NCI-H1436 treated with DMSO at 0.1 percent for 48 hours (cell line): ENCODE results near the gene GALR2.
"Not testable (repeated sequence)": the region's sequence is repeated elsewhere in the genome, so short reads cannot be mapped to it uniquely, and the experiment has no call there.

Source experiments
- DNase-seq: peaks from one replicate; lab custom pipeline; 2025; lab: John Stamatoyannopoulos, UW

Gene GALR2

GRCh38 chr17:76050538-76051467, 23.8 kb upstream of the GALR2 start:
- no peak for DNase-seq

GRCh38 chr17:76051561-76051960, 23.0 kb upstream of the GALR2 start:
- no peak for DNase-seq

DNA sequence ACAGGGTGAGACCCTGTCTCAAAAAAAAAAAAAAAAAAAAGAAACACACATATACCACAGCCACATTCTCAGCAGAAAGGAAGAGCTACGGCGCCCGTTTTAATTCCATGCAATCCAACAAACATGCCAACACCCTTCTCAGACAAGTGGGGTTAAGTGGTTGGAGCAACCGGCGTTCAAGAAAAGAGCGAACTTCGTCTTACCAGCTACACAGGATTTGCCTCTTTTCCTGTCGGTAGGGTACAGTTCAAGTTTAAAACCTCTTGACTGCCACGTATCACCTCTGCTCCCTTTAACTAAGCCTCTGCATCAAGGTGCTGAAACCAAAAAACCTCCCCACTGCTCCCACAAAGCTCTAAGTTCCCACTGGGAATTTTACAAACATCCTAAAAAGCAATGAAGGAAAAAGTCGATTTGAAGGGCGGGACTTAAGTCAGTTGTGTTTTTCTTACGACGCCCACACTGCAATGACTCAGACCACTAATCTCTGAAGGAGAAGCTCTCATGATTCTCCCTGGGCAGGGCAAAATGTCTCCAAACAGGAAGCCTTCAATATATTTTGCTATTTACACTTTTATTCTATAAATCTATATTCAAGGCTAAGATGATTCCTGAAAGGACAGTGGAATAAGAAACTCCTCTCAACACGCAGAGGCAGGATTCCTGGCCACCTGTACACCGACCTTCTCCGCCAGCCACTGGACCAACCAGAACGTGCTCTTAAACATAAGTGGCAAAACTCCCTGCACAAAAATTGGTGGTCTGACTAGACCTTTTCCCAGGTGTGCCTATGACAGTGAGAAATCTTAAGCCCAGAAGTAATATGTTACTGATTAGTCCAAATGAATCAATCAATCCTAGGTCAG, 21.1 kb upstream of the GALR2 start:
- DNase-seq = no peak

DNA sequence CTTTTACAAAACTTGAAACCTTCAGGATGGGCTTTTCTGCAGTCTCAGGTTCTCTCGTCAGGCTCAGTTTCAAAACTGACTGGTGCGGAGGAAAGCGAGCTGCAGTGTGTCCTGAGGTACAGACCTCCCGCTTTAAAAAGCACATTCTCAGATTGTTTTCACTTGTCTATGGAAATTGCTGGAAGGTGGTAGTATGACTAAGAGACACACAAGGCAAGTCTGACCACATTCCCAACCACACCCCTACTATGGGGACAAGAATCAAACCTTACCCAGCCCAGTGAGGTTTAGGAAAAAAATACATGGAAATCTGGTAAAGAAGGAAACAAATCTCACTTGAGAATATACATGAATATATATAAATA, 20.5 kb upstream of the GALR2 start:
- no peak for DNase-seq

DNA sequence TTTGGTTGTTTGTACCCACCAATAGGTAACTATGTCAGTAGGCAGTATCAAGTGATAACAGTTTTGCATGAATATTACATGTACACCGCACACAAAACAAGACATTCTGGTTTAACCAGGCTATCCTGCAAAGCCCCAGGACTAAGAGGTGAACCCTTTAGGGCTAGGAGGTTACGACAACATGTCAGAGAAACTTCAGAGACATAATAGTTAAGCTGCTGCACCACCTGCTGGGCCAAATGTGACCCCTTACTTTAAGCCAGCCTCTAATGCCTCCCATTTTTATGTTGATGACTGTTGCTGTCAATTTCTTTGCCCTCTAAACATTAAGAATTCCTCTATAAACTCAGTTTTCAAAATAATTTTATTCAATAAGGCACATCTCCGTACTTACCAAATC, 17.7 kb upstream of the GALR2 start:
- DNase-seq = no peak

- not testable (repeated sequence) for DNase-seq
Measured at GRCh38 chr17:76058264-76058663, 16.3 kb upstream of the GALR2 start.

DNA sequence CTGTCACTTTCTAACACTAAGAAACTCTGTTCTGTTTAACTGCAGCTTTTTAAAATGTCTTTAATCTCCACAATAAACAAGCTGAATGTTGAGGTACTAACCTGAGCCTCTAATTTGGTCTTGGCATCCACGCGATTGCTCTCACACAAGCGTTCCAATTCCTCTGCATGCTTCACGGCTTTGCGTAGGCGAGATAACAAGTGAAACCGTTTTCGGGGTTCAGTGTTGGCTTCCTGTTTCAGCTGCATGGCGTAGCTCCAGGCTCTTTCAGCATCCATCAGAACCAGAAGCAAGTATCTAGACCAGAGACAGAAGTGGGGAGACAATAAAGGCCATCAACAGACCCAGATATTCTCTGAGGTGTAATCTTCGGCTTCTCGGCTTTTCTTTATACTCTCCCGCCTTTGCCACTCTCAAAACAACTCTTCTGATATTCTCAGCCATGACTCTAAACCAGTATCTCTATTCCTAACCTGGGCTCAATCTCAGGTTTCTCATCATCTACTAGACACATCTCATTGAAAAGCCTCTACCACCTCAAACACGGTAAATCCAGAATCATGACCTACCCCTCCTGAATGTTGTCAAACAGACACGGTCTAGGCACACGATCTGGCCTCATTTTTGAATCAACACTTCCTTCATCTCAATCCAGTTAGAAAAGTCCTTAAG, 10.6 kb upstream of the GALR2 start:
- no peak for DNase-seq

- no peak for DNase-seq
Measured at GRCh38 chr17:76065775-76066174, 8.8 kb upstream of the GALR2 start.

- DNase-seq = no peak
Measured at GRCh38 chr17:76071531-76072147, 2.9 kb upstream of the GALR2 start.

DNA sequence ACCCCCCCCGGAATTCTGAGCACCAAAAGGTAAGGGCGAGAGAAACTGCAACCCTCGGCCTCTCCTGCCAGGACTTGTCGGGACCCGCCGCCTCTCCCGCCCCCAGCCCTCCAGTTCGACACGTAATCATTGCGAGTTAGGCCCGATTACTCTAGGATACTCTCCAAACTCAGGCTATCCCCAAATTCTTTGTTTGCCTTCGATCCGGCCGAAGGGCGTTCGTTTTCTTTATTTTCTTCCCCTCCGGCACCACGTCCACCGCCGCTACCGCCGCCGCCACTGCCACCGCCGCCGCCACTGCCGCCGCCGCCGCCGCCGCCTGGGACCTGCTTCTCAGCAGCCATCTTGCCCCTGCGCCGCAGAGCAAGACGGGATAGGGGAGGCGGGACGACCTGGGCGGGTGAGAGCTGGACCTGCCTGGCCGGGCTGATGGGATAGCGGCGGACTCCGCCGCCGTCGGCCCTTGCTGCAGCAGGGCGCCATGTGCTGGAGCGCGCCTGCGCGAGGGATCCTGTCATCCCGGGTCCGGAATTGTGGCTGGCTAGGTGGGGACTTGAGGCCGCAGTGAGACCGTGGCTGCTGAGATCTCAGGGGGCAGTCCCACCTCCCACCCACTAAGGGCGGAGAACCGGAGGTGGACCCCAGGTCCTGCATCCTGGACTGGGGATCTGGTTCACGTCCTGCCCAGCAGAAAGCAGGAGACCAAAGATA, 2.3 kb upstream of the GALR2 start, which contains the start of gene SRP68:
TSS of gene SRP68 (minus strand) at position 370 of the 711 bp plus-strand sequence. CDS start at position 344, 26 bp downstream.
- peak; percentile 63 for DNase-seq

DNA sequence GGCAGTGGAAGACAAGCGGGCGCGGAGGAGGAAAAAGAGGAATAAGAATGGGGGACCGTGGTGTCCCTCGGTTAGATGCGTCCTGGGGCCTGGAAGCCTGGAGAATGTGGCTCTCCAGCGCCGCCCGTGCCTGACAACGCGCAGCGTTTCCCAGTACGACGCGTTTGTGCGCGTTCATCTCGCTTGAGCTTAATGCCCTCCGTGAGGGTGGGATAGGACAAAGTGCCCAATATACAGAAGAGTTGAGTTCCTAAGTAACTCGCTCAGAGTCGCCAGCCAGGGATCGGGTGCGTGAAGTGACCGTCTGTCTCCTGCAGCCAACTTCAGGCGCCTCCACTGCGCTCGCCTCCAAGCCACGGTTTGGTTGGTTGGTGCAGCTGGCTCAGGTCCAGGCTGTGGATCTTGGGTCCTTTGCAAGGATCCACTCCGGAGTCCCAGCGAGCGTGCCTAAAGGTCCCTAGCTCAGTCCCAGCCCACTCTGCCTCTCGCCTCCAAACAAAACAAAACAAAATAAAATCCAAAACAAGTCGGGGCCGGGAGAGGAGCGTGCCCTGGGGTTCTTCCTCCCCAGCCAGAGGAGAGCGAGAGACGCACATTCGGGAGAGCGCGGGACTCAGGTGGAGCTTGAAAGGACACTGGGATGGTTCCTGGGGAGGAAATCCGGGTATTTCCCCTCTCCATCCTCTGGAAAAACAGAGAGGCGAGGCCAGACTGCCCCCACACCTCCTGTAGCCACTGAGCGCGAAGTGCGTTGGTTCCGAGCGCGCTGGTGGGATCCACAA, 974 bp downstream of the GALR2 start:
- DNase-seq = no peak

DNA sequence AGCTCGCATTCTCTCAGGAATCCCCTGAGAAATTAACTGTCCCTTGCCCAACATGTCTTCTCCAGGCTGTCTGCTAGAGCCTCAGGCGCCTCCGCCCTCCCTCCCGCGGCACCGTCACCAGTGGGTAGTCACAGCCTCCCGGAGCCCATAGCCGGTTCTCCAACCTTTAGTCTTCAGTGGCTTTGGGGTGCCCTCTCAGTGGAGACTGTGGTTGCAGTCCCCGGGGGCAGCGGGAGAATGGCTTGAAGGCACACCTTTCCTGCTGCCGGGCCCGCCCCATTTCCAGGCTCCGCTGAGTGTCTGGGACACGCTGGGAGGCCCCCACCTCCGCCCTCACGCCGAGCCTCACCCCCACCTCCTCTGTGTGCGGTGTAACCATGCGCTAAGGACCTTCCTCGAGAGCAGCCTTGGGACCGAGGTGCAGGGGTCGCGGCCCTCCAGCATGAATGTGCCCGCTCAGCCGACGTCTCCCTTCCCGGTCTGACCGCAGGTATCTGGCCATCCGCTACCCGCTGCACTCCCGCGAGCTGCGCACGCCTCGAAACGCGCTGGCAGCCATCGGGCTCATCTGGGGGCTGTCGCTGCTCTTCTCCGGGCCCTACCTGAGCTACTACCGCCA, 1.7 kb downstream of the GALR2 start:
- no peak for DNase-seq

DNA sequence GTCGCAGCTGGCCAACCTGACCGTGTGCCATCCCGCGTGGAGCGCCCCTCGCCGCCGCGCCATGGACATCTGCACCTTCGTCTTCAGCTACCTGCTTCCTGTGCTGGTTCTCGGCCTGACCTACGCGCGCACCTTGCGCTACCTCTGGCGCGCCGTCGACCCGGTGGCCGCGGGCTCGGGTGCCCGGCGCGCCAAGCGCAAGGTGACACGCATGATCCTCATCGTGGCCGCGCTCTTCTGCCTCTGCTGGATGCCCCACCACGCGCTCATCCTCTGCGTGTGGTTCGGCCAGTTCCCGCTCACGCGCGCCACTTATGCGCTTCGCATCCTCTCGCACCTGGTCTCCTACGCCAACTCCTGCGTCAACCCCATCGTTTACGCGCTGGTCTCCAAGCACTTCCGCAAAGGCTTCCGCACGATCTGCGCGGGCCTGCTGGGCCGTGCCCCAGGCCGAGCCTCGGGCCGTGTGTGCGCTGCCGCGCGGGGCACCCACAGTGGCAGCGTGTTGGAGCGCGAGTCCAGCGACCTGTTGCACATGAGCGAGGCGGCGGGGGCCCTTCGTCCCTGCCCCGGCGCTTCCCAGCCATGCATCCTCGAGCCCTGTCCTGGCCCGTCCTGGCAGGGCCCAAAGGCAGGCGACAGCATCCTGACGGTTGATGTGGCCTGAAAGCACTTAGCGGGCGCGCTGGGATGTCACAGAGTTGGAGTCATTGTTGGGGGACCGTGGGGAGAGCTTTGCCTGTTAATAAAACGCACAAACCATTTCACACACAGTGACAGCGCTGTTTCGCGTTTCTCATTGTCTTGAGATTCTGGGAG, 2.4 kb downstream of the GALR2 start:
- DNase-seq = no peak

DNA sequence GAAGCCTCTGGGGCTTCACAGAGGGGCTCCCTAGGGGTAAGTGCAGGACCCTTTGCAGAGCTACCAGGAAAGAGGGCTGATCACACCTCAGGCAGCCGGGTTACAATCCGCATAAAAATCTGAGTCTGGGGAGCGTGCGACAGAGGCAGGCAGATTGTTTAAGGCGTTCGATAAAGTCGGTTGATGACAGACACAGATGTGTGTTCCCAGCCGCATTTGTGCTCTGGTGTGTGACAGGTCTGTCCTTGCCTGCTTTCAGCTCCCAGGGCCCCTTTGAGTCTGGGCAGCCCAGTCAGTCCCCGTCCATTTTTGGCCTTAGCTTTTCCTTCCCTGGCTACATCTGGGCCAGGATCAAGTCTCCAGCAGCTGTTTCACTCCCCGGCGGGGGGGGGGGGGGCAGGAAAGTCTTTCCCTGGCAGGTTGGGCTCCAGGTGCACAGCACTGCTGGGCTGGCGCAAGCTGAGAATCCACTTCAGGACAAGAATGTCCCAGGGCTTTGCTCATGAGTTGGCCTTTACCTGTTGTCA, 3.1 kb downstream of the GALR2 start:
- no peak for DNase-seq

GRCh38 chr17:76078370-76078769, 3.8 kb downstream of the GALR2 start:
- DNase-seq = not testable (repeated sequence)

DNA sequence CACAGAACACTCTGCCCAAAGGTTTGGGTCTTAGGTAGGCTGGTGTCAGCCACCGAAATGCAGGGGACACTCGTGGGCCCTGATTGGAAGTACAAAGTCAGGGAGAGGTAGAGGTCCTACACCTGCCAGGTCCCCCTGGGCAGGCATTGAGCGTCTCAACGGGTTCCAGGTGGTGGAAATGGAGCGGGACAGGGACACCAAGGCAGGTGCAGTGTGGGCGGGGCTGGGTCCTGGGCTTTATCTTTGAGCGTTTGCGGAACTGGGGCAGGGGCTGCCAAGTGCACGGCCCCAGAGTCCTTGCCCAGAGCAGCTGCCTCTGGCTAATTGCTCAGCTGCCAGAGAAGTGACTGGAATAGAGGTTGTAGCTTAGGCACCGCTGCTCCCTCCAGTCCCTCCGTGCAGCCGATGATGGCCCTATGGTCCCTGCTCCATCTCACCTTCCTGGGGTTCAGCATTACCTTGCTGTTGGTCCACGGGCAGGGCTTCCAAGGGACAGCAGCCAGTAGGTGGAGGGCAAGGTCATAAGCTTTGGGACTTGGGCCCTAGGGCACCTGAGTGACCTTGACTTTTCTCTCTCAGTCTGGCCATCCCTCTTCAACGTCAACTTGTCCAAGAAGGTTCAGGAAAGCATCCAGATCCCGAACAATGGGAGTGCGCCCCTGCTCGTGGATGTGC, 4.4 kb downstream of the GALR2 start, which contains the start of gene ZACN:
TSS of gene ZACN (plus strand) at position 323 of the 675 bp plus-strand sequence. CDS start at position 406, 83 bp downstream.
- DNase-seq = no peak

- DNase-seq = no peak
Measured at GRCh38 chr17:76079535-76079955, 5.0 kb downstream of the GALR2 start.
